Body of pancreas (tissue), 4 donors: ENCODE data around the gene POLN. TPM values are rescaled to one million over a fixed set of nuclear protein-coding genes. Genes with fewer than 3 reads are reported as not detected.

Experiments
- ATAC-seq: fragments of 150-250 bp; one replicate; pipeline ENCODE4 v1.9.1; 2016
- DNase-seq, 4 donors: peaks; one replicate each; pipeline ENCODE4 v3.0.0-alpha.2; 2019
- H3K27ac ChIP-seq, 4 donors: fragments of 200-600 bp; sonication (generic); 1 replicate in 3 of 4; 2 replicates in 1 of 4; pipeline versions ENCODE4 v1.5.1 to v1.6.1; 2016 to 2019; ENCODE audit warnings: mild to moderate bottlenecking in 1 of 4, mixed read lengths in 1 of 4, moderate library complexity in 1 of 4
- H3K27me3 ChIP-seq, 2 donors: fragments of 200-600 bp; sonication (generic); one replicate each; pipeline ENCODE4 v1.6.0; 2016; ENCODE audit warnings: mild to moderate bottlenecking in 1 of 2
- H3K36me3 ChIP-seq, 2 donors: fragments of 200-600 bp; sonication (generic); replicated peaks in 1 of 2; 2 replicates each; pipeline ENCODE4 v1.5.1; 2016; ENCODE audit warnings: low read depth in 2 of 2; ENCODE audit not compliant: insufficient read depth in 1 of 2
- H3K4me1 ChIP-seq: fragments of 200-600 bp; sonication (generic); one replicate; pipeline ENCODE4 v1.6.0; 2016
- H3K4me3 ChIP-seq, 2 donors: fragments of 200-600 bp; sonication (generic); 1 replicate in 1 of 2; 2 replicates in 1 of 2; pipeline ENCODE4 v1.5.1; 2016 to 2019
- H3K9me3 ChIP-seq, 3 donors: fragments of 200-600 bp; sonication (generic); 1 replicate in 2 of 3; 2 replicates in 1 of 3; pipeline ENCODE4 v1.5.1; 2016
- CTCF ChIP-seq, 7 experiments: fragments of 450-650 bp in 4 of 7; fragments of 200-600 bp in 3 of 7; sonication (generic) in 3 of 7; IDR thresholded peaks; one replicate each; pipeline ENCODE4 v1.5.1; 2016 to 2019; ENCODE audit warnings: antibody characterized with exemption in 7 of 7
- POLR2A ChIP-seq, 3 donors: fragments of 450-650 bp; IDR thresholded peaks; one replicate each; pipeline ENCODE4 v1.6.1; 2016; ENCODE audit warnings: antibody characterized with exemption in 3 of 3, mild to moderate bottlenecking in 2 of 3
- WGBS, 2 donors: methylation state at CpG; one replicate each; pipeline ENCODE4 v1.1.5; 2017; 5-methylcytosine and 5-hydroxymethylcytosine counted together
- intact Hi-C: fragments of 100-400 bp; cut with DNase I; formaldehyde crosslinking; loops from one replicate; pipeline ENCODE4 v1.15.1; 2023
- total RNA-seq, 2 donors: library from RNA; depleted of rRNA; stranded (reverse); fragments of >200 nt; gene quantifications; one replicate each; pipeline ENCODE4 v1.1.0, GENCODE V29; 2016

POLN gene
- total RNA-seq, 2 donors from 2014 or later, result 4.9 to 5.9 TPM

GRCh38 chr4:2047781-2048581 is 193.9 kb downstream of the POLN start:
- Histone ChIP-seq H3K4me3 (no peak overlapping the region), H3K27ac (no peak overlapping the region), H3K9me3 (no peaks in the 10 kb centered on the region), H3K36me3 (no peaks in the 10 kb centered on the region), H3K4me1 (peaks cover 14% of the 10 kb centered on the region), H3K27me3 (no peaks in the 10 kb centered on the region)
- DNase-seq, result no peak
- no peak for TF ChIP-seq POLR2A (IDR thresholded peaks at IDR 0.05)
- no peak for TF ChIP-seq CTCF (IDR thresholded peaks at IDR 0.05)
- WGBS, 2 donors, result 85 to 94% methylated on average over 20 to 25 of the region's 25 CpGs
- intact Hi-C loops, result no loop called here
- ATAC-seq, result no peak

- no peak for ATAC-seq
- no peak for DNase-seq
- Histone ChIP-seq H3K27me3 (no peaks in the 10 kb centered on the region), H3K27ac (no peak overlapping the region), H3K4me3 (no peak overlapping the region), H3K36me3 (no peaks in the 10 kb centered on the region), H3K4me1 (peaks cover 23% of the 10 kb centered on the region), H3K9me3 (no peaks in the 10 kb centered on the region)
- no peak for TF ChIP-seq CTCF (IDR thresholded peaks at IDR 0.05)
- TF ChIP-seq POLR2A (IDR thresholded peaks at IDR 0.05), result no peak
- intact Hi-C loops, result no loop called here
- WGBS, 2 donors, result 45 to 68% methylated on average over 5 to 52 of the region's 57 CpGs
These were observed 194.8 kb downstream of the POLN start for GRCh38 chr4:2047031-2047660.

GRCh38 chr4:2046031-2046961 is 195.6 kb downstream of the POLN start:
- TF ChIP-seq POLR2A (IDR thresholded peaks at IDR 0.05), result no peak
- TF ChIP-seq CTCF (IDR thresholded peaks at IDR 0.05), result no peak
- H3K36me3 ChIP-seq, result no peaks in the 10 kb centered on the region
- no peak overlapping the region for H3K27ac ChIP-seq
- intact Hi-C loops, result no loop called here
- H3K4me1 ChIP-seq, result peaks cover 27% of the 10 kb centered on the region
- no peak for DNase-seq
- H3K9me3 ChIP-seq, result no peaks in the 10 kb centered on the region
- no peak for ATAC-seq
- no peaks in the 10 kb centered on the region for H3K27me3 ChIP-seq
- WGBS, 2 donors, result 75 to 81% methylated on average over 26 to 27 of the region's 28 CpGs
- no peak overlapping the region for H3K4me3 ChIP-seq

GRCh38 chr4:2045518-2045951 is 196.4 kb downstream of the POLN start:
- no peak for DNase-seq
- 86 to 90% methylated on average over 11 of the region's 11 CpGs for WGBS, 2 donors
- no peaks in the 10 kb centered on the region for H3K27me3 ChIP-seq
- no peaks in the 10 kb centered on the region for H3K9me3 ChIP-seq
- H3K4me1 ChIP-seq, result peaks cover 33% of the 10 kb centered on the region
- no peak overlapping the region for H3K27ac ChIP-seq
- intact Hi-C loops, result no loop called here
- no peak for TF ChIP-seq POLR2A (IDR thresholded peaks at IDR 0.05)
- no peak for TF ChIP-seq CTCF (IDR thresholded peaks at IDR 0.05)
- ATAC-seq, result no peak
- H3K4me3 ChIP-seq, result no peak overlapping the region
- H3K36me3 ChIP-seq, result no peaks in the 10 kb centered on the region
